GM21619 (cell line): ENCODE results near the gene MOXD1.

Source experiments
- ATAC-seq: cut with Tn5 transposase; IDR thresholded peaks from one replicate; pipeline ENCODE4 v1.9.1; 2021; ENCODE audit not compliant: unreplicated experiment

Gene MOXD1

DNA sequence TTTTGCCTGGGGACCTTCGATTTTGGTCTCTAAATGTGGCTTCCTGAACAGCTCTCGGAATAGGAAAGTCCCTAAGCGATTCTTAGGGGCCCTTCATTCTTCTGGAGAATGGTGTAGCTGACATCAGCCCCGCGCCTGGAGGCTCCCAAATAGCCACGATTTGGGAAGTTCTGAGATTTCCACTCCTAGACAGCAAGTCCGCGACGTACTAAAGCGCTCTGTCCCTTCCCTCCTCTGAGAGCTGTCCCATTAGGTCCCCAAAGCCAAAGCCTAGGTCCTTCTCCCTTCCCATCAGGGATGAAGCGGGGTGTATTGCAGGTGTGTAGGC lies 756 bp downstream of the MOXD1 start:
- ATAC-seq, result no peak

DNA sequence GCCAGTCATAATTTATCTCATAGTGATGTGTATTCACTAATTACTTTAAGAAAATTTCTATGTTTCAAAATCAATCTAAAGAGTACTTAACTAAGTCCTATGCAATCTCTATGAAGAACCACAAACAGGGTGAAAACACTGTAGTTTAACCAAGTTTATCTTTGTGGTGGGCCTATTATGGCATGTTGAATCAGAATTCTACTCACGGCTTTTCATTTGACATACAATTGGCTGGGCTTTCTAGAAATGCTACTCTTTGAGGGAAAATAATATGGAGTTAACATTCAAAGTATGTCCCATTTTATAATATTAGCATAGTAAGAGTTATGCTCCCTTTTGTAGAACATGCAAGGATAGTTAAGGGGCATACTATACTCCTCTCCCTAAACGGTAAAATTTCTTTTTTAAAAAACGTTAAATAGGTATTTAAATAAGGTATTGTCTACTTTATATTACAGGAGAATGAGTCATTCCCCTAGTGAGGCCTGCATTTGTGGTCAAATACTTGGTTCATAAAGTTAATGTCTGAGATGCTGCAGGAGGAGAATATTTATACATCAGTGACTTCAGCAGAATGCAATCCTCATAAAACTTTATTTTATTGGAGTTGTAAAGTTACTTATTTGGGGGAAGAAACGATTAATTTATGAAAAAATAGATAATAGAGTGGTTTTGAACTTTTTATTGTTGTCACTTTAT lies 1.8 kb downstream of the MOXD1 start:
- ATAC-seq, result no peak

GRCh38 chr6:132395015-132395597 lies 6.2 kb downstream of the MOXD1 start:
- ATAC-seq, result no peak

- no peak for ATAC-seq
Observed at GRCh38 chr6:132392792-132393191, 8.5 kb downstream of the MOXD1 start.

DNA sequence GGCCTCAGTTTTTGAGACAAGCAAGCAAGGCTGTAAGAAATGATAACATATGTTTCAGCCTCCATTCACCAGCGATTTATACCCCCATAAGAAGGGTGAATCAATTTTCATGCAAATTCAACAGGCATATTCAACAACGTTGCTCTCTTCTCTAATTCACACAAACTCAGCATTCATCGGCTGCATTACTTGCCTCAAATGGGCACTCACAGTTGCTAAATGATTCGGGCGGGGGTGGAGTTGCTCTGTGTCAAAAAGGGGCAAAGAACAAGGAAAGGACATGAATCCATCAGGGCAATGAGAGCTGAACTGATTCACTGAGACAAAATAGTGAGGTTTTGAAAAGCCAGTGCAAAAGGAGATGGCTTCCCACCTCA lies 9.0 kb downstream of the MOXD1 start:
- no peak for ATAC-seq

DNA sequence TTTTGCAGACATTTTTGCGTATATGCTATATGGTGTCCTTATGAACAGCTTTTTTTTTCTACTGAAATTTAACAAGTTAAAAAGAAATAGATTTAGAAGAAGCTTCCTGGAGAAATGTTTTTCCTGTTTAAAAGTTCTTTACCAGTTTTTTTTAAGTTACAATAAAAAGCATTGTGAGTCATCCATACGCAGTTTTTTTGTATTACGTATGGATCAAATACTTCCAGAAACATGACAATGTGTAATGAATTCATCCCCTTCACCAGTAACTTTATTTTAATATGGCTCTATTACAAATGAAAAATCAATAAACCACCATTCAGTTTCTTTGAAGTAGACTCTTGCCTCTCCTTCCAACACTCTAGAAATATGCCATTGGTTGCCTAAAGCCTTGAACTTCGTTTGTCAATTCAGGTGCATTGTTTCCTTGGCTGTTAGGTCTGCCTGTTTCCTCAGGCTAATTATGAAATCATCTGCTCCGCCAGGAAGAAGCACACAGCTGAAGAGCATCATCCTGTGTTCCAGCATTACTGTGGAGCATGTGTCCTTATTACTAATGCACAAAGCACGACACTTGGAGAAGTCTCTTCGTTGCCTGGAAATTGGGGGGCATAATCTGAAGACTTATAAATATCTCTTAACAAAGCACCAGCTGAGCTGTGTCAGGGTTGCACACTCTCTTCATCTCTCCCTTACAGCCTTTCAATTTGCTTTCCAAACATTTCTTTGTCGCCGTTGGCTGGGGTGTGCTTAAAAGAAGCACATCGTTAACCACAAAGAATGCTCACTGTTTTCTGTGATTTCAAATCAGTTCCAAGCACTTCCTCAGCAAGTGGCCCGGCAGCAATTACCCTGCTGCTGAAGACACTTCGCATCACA lies 9.6 kb downstream of the MOXD1 start:
- no peak for ATAC-seq

DNA sequence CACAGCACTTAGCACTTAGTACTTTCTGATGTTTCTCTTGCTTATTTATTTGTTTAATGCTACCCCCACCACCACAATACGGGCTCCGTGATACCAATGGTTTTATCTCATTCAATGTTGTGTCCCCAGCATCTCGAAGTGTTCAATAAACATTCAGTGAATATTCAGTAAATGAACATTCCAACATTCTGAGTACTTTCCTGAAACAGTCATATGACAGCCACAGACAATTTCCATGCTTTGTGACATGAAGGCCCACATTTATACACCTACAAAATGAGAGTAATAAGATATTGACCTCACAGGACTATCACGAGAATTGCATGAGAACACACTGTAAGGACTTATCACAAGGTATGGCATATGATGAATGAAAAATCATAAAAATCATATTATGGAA lies 10.8 kb downstream of the MOXD1 start:
- ATAC-seq, result no peak

DNA sequence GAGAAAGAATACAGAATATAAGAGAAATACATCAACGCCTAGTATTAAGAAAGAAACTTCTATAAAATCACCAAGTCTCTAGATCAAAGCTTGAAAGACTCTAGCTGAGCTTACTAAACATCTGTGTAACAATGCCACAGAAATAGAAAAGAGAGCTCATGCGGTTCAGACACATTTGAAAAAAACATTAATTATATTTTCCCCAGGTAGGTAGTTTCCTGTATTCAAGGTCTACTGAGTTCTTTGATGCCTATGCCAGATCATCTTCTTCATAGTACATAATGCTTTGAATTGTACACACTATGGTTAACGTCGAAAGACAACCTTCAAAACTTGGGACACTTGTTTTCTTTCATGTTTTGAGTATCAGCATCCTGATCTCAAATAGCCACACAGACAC lies 11.3 kb downstream of the MOXD1 start:
- ATAC-seq, result no peak

DNA sequence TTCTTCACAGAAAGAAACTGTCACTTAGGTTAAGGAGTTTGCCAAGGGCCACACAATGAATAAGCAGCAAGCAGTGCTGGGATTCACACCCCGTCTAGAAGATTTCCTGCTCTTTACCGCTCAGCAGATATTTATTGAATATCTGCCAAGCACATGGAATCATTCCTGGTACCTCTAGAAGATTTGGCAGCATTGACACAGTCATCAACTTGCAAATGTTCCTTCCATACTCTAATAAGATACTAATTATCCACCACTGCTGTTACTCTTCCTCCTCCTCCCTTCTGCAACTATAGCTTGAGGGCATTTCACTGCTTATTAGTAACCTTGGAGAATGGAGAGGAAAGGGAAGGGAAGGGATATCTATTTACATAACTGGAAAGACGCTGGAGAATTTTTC lies 13.0 kb downstream of the MOXD1 start:
- ATAC-seq, result no peak

- ATAC-seq, result no peak
Observed at GRCh38 chr6:132382630-132383175, 18.6 kb downstream of the MOXD1 start.

GRCh38 chr6:132381381-132381780 lies 19.9 kb downstream of the MOXD1 start:
- no peak for ATAC-seq

GRCh38 chr6:132380358-132381029 lies 20.8 kb downstream of the MOXD1 start:
- ATAC-seq, result no peak

- no peak for ATAC-seq
Observed at GRCh38 chr6:132369526-132369925, 31.7 kb downstream of the MOXD1 start.

DNA sequence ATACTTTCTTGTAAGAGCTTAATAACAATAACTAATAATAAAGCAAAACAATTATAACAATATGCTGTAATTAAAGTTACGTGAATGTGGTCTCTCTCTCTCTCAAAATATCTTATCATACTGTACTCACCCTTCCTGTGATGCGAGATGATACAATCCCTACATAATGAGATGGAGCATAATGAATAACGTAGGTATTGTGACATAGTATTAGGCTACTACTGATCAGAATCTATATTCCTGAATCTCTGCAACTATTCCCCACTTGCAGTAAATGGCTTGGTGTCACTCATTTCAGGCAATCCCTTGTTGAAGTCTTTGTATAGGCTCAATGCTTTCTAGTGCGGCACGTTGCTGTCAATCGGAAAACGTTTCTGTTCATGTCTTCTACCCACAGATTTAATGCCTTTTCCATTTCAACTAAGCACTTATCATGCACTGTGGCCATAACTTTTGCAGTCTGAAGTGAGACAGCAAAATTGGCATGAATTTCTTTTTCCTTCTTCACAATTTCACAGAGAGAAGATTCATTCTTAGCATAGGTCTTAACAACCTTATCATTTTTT lies 32.3 kb downstream of the MOXD1 start:
- ATAC-seq, result no peak

DNA sequence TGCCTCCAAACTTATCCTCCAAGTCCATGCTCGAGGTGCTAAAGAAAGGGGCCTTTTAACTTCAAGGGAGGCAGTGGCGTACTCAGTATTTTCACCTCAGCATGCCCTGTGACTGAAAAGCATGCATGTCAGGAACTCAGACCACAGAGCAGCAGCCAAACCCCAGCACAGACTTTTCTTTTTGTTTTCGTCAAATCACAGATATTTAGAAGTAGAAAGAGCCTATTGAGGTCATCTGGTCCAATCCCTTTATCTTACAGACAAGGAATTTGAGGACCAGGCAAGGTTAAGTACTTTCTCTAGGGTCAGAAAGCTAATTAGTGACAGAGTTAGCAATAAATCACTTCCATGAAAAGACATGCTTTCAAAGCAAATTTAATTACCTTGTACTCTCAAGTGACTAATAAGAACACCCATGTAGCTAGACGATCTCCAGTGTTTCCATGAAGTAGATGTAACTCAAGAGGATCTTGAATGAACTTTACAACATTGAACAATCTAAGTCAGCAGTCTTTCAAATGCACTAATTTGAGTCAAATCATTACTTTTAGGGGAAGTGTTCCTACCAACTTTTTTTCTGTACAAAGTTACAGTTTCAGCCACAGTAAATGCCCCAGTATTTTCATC lies 35.9 kb downstream of the MOXD1 start:
- ATAC-seq, result peak; percentile 96

DNA sequence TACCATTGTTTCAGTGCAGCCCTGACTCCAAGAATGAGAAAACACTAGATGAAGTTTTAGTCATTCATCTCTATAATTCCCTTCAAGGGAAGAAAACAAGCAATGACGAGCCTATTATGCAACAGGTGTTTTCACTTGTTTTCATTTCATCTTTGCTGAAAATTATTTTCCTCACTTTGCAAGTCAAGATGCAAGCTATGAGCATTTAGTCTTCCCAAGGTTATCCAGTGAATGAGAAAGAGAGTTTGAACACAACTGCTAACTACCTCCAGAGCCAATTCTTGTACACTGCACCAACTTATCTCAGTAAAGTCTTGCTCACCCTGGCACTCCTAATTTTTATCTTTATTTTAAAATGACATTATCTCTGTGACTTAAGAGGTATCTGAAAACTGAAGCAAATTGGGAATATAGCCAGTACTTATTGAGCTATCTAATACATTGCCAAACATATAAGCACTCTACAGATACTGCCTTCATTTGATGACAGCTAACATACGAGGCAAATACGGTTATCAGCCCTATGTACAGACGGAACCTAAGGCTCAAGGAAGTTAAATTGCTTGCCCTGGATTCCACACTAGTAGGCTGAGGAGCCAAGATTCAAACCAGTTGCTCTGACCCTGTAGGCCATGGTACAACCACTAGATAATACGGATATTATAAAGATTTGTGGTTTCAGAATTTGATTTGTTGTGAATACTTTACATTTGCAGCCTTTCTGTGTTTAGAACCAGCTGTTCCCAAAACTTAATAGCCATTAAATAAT lies 36.8 kb downstream of the MOXD1 start:
- no peak for ATAC-seq

- no peak for ATAC-seq
Observed at GRCh38 chr6:132362442-132363185, 38.7 kb downstream of the MOXD1 start.

DNA sequence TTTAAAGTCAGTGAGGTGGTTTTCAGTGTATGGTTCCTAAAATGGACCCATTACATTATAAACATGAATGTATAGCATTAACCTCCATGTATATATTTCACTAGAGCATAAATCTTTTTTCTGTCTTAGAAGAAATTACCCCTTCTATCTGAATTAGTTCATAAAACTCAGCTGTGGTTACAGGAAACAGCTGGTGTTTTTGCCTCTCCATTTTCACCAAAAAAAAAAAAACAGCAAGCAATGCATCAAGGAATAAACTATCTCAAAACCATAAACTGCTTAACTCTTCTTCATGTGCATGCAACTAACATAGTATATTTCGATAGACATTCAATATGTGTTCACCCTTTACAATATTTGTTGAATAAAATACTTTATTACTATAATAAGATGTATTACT lies 40.2 kb downstream of the MOXD1 start:
- ATAC-seq, result no peak

- ATAC-seq, result no peak
Observed at GRCh38 chr6:132359886-132360285, 41.4 kb downstream of the MOXD1 start.
